ENCODE results near the gene MIXL1.

DNA sequence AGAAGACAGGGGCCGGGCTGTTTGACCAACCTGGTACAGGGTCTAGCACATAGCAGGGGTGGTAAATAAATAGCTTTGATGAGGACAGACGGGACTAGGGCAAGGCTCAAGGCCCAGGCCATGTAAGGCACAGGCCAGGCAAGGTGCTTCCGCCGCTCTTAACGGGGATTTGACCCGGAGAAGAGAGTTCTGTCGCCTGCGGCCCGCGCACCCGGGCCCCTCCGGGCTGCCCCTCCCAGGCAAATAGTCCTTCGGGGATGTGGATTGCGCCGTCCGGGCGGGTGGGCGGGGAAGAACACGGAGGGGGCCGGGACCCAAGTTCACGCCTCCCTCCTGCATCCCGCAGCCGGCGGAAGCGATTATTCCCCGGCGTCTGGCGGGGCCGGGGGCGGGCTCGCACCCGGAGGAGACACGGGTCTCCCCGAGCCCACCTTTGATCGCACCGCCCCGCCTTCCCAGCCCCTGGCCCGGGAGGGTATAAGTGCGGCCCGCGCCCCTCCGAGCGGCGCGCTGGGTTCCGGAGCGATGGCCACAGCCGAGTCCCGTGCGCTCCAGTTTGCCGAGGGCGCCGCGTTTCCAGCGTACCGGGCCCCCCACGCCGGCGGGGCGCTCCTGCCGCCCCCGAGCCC lies at the start of gene MIXL1:
- TF ChIP-seq, protein P1, sequence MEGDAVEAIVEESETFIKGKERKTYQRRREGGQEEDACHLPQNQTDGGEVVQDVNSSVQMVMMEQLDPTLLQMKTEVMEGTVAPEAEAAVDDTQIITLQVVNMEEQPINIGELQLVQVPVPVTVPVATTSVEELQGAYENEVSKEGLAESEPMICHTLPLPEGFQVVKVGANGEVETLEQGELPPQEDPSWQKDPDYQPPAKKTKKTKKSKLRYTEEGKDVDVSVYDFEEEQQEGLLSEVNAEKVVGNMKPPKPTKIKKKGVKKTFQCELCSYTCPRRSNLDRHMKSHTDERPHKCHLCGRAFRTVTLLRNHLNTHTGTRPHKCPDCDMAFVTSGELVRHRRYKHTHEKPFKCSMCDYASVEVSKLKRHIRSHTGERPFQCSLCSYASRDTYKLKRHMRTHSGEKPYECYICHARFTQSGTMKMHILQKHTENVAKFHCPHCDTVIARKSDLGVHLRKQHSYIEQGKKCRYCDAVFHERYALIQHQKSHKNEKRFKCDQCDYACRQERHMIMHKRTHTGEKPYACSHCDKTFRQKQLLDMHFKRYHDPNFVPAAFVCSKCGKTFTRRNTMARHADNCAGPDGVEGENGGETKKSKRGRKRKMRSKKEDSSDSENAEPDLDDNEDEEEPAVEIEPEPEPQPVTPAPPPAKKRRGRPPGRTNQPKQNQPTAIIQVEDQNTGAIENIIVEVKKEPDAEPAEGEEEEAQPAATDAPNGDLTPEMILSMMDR (IDR thresholded peaks at IDR 0.05 in 8 of 11, conservative IDR thresholded peaks at IDR 0.05 in 3 of 11), result no peak
- TF ChIP-seq POLR2A (IDR thresholded peaks at IDR 0.05), result no peak
- TF ChIP-seq POLR2AphosphoS5 (IDR thresholded peaks at IDR 0.05), result no peak
